ENCODE measurements around the gene HUS1B. TPM values are rescaled to one million over a fixed set of nuclear protein-coding genes. Genes with fewer than 3 reads are reported as not detected.
"Not testable (repeated sequence)": the region's sequence is repeated elsewhere in the genome, so short reads cannot be mapped to it uniquely, and the experiment has no call there.

Gene HUS1B
- total RNA-seq, 1 experiment from 2014 or later = 0.72 TPM

DNA sequence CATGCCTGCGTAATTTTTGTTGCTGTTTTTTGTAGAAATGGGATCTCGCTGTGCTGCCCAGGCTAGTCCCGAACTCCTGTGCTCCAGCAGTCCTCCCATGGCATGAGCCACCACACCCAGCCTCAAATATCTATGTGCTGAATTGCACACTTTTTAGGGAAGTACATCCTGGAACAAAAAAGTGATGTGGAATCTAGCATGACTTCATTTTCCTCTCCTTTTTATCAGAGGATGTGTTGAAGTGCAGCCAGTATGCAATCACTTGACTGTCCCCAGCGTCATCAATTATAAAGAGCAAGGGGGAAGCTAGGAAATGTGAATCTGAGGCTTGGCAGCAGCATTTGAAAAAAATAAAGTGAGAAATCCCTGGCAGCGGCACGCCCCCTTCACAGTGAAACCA, 42.4 kb upstream of the HUS1B start:
- H3K27ac Mint-ChIP-seq (ENCODE audit: low read depth, unreplicated experiment) = no peak overlapping the region
- DNase-seq (ENCODE audit: unreplicated experiment) = no peak
- BruUV-seq (replicated peaks) = no TSS peak
- H3K27me3 Mint-ChIP-seq (ENCODE audit: insufficient read depth, unreplicated experiment) = no peaks in the 10 kb centered on the region
- H3K4me3 Mint-ChIP-seq (ENCODE audit: unreplicated experiment) = no peak overlapping the region
- POLR2A ChIA-PET = interaction anchor here (1.6 kb wide), 1 partner anchor 19 kb away, joined by 7 read pairs; no protein-coding TSS in a partner anchor
- CTCF ChIA-PET = interaction anchor here (0.6 to 2.5 kb wide), 3 partner anchors 13 to 738 kb away, joined by 3 to 6 read pairs (median 4); no protein-coding TSS in a partner anchor
- H3K9me3 Mint-ChIP-seq (ENCODE audit: unreplicated experiment) = no peaks in the 10 kb centered on the region
- no peaks in the 10 kb centered on the region for H3K4me1 Mint-ChIP-seq (ENCODE audit: insufficient read depth, unreplicated experiment)
- no peaks in the 10 kb centered on the region for H3K36me3 Mint-ChIP-seq (ENCODE audit: insufficient read depth, unreplicated experiment)
- no peak for TF ChIP-seq CTCF (IDR thresholded peaks at IDR 0.05; ENCODE audit: unreplicated experiment)
- intact Hi-C loops (cut with micrococcal nuclease) = no loop called here

DNA sequence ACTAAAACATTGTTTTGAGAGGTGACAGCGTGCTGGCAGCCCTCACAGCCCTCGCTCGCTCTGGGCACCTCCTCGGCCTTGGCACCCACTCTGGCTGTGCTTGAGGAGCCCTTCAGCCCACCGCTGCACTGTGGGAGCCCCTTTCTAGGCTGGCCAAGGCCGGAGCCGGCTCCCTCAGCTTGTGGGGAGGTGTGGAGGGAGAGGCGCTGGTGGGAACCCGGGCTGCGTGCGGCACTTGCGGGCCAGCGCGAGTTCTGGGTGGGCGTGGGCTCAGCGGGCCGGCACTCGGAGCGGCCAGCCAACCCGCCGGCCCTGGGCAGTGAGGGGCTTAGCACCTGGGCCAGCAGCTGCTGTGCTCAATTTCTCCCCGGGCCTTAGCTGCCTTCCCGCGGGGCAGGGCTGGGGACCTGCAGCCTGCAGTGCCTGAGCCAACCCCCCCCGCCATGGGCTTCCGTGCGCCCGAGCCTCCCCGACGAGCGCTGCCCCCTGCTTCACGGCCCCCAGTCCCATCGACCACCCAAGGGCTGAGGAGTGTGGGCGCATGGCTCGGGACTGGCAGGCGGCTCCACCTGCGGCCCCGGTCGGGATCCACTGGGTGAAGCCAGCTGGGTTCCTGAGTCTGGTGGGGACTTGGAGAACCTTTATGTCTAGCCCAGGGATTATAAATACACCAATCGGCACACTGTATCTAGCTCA, 37.7 kb upstream of the HUS1B start:
- H3K27me3 Mint-ChIP-seq (ENCODE audit: insufficient read depth, unreplicated experiment); H3K9me3 Mint-ChIP-seq (ENCODE audit: unreplicated experiment); DNase-seq (ENCODE audit: unreplicated experiment); H3K27ac Mint-ChIP-seq (ENCODE audit: low read depth, unreplicated experiment); BruUV-seq (replicated peaks); H3K4me3 Mint-ChIP-seq (ENCODE audit: unreplicated experiment); intact Hi-C loops (cut with micrococcal nuclease); H3K36me3 Mint-ChIP-seq (ENCODE audit: insufficient read depth, unreplicated experiment): not testable (repeated sequence)
- CTCF ChIA-PET = interaction anchor here (1.3 to 1.4 kb wide), 2 partner anchors 8 to 25 kb away, joined by 3 read pairs; no protein-coding TSS in a partner anchor
- POLR2A ChIA-PET = interaction anchor here (1.2 to 3.7 kb wide), 2 partner anchors 9 to 13 kb away, joined by 3 to 69 read pairs; no protein-coding TSS in a partner anchor
- peaks cover 16% of the 10 kb centered on the region for H3K4me1 Mint-ChIP-seq (ENCODE audit: insufficient read depth, unreplicated experiment)

GRCh38 chr6:693723-694009, 36.8 kb upstream of the HUS1B start:
- Mint-ChIP-seq H3K36me3 (ENCODE audit: insufficient read depth, unreplicated experiment) (no peaks in the 10 kb centered on the region), H3K9me3 (ENCODE audit: unreplicated experiment) (no peaks in the 10 kb centered on the region), H3K4me1 (ENCODE audit: insufficient read depth, unreplicated experiment) (peaks cover 16% of the 10 kb centered on the region), H3K4me3 (ENCODE audit: unreplicated experiment) (peak overlapping the region; percentile 93), H3K27me3 (ENCODE audit: insufficient read depth, unreplicated experiment) (no peaks in the 10 kb centered on the region), H3K27ac (ENCODE audit: low read depth, unreplicated experiment) (no peak overlapping the region)
- TF ChIP-seq CTCF (IDR thresholded peaks at IDR 0.05; ENCODE audit: unreplicated experiment) = no peak
- intact Hi-C loops (cut with micrococcal nuclease) = loop anchor here (2.0 kb wide), 1 partner anchor 77 kb away; no protein-coding TSS in a partner anchor
- no peak for DNase-seq (ENCODE audit: unreplicated experiment)
- ChIA-PET CTCF (interaction anchor here (0.6 kb wide), 1 partner anchor 34 kb away, joined by 3 read pairs; no protein-coding TSS in a partner anchor), POLR2A (interaction anchor here (1.0 to 3.7 kb wide), 6 partner anchors 9 to 101 kb away, joined by 3 to 69 read pairs (median 6); no protein-coding TSS in a partner anchor)
- no TSS peak for BruUV-seq (replicated peaks)

DNA sequence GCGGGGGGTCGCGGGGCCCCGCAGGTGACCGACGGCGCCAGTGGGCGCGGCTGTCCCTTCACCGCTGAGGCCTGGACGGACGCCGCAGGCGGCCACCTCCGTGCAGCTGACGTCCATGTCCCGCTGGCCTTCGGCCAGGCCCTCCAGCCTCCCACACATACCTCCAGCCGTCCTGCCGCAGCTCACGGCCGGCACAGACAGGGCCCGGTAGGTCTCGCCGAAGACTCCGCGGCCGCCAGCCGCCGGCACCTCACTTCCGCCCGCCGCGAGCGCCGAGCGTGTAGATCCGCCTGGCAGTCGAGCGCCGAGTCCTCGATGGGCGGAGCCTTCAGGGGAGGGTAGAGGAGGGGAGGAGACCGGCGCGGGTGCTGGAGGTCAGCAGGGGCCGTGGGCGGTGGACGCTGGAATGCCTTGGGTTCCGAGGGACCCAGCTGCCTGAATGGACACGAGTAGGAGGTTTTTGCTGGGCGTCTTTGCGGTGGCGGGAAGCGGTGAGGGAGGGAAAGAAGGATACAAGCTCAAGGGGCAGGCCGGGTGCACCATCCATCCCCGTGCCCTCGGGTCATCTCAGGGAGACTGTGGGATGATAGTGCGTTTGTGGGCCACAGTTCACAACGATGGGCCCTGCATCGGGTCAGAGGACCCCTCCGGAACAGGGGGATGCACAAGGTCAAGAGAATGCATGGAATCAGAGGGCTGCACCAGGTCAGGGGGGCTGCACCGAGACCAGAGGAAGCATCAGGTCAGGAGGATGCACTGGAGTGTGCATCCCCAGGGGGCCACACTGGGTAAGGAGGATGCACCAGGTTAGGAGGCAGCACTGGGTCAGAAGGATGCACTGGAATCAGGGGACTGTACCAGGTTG, 36.2 kb upstream of the HUS1B start, which contains the start of gene EXOC2:
Gene EXOC2 (minus strand): TSS at position 282 of the 865 bp plus-strand sequence. CDS start 55,321 bp downstream, outside the sequence.
- H3K4me1 Mint-ChIP-seq (ENCODE audit: insufficient read depth, unreplicated experiment) = peaks cover 16% of the 10 kb centered on the region
- peak within 1 kb of the TSS; percentile 93 for H3K4me3 Mint-ChIP-seq (ENCODE audit: unreplicated experiment)
- intact Hi-C loops (cut with micrococcal nuclease) = loop anchor here (2.0 kb wide), 1 partner anchor 76 kb away; no protein-coding TSS in a partner anchor
- H3K27me3 Mint-ChIP-seq (ENCODE audit: insufficient read depth, unreplicated experiment) = no peaks in the 10 kb centered on the region
- no peaks in the 10 kb centered on the region for H3K9me3 Mint-ChIP-seq (ENCODE audit: unreplicated experiment)
- H3K27ac Mint-ChIP-seq (ENCODE audit: low read depth, unreplicated experiment) = peak within 1 kb of the TSS; percentile 82
- BruUV-seq (replicated peaks) = no TSS peak
- ChIA-PET POLR2A (interaction anchor here (0.7 to 3.7 kb wide), 8 partner anchors 8 to 623 kb away, joined by 3 to 69 read pairs (median 5); no protein-coding TSS in a partner anchor), CTCF (interaction anchor here (0.6 kb wide), 1 partner anchor 33 kb away, joined by 3 read pairs; no protein-coding TSS in a partner anchor)
- DNase-seq (ENCODE audit: unreplicated experiment) = peak; percentile 85
- no peak for TF ChIP-seq CTCF (IDR thresholded peaks at IDR 0.05; ENCODE audit: unreplicated experiment)
- H3K36me3 Mint-ChIP-seq (ENCODE audit: insufficient read depth, unreplicated experiment) = no peaks in the 10 kb centered on the region
